ENCODE results near the gene CEP85. TPM values are rescaled to one million over a fixed set of nuclear protein-coding genes. Genes with fewer than 3 reads are reported as not detected.
A peak's percentile ranks its signal among the peaks of the same experiment; 100 is the strongest.

The CEP85 gene
- total and polyA plus RNA-seq, 2 of the 13 experiments (the other 11 are each of a cell fraction or from before 2014, with no cell fraction given) = 16.1 to 26.7 TPM

DNA sequence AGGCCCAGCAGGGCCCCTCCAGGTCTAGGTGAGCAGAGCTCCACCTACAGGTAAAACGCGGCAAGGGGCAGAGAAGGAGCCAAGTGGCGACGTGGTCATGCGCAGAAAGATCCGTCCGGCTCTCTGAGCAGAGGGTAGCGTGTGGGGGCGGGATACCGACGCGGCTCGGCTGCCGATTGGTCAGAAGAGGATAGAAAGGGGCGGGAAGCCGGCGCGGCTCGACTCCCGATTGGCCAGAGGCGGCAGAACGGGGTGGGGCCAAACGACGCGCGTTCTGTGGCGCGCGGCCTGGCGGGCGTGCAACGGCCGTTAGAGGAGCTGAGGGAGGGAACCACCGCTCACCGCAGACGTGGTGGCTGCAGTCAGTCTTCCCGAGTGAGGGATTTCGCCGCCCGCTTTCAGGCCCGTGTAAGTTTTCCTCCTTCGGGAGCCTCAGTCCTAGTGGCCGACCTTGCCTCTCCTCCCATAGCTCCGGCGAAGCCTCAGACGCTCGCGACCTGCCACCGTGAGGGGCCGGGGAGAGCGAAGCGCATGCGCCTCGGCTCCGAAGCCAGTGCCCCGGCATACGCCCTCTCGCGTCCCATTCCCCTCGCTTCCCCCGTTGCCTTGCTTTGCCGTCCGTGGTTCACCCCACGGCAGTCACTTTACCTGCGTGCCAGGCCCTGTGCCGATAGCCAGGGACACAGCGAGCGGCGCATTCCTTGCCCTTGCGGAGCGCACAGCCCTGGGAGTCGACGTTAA lies at the start of gene CEP85 (continued):
- TF ChIP-seq ZEB1 (IDR thresholded peaks at IDR 0.05; ENCODE audit: insufficient replicate concordance, low read depth) (peak; percentile 50), CREBL2 (CRISPR knock-in tag; IDR thresholded peaks at IDR 0.05; ENCODE audit: borderline replicate concordance) (no peak), ZNF337 (CRISPR knock-in tag; IDR thresholded peaks at IDR 0.05; ENCODE audit: borderline replicate concordance, low read depth) (peak; percentile 55; the same call in 1 of the 2 replicates), HNRNPH1 (optimal IDR thresholded peaks at IDR 0.05; ENCODE audit: low read depth, low read length) (peak; percentile 43), HNRNPK (IDR thresholded peaks at IDR 0.05; ENCODE audit: low read depth, low read length, poor library complexity, severe bottlenecking) (no peak), SIX4 (CRISPR knock-in tag; IDR thresholded peaks at IDR 0.05) (no peak), SMAD9 (CRISPR knock-in tag; IDR thresholded peaks at IDR 0.05) (no peak), MED1 (CRISPR knock-in tag; IDR thresholded peaks at IDR 0.05) (no peak), ZNF276 (CRISPR knock-in tag; IDR thresholded peaks at IDR 0.05; ENCODE audit: low read depth) (0 out of 2 replicates have a peak, but pooled peaks have one; percentile 17), IRF9 (CRISPR knock-in tag; IDR thresholded peaks at IDR 0.05; ENCODE audit: borderline replicate concordance) (no peak; the same call in 1 of the 2 replicates), CREB3 (CRISPR knock-in tag; IDR thresholded peaks at IDR 0.05) (no peak), ZNF142 (CRISPR knock-in tag; IDR thresholded peaks at IDR 0.05) (0 out of 2 replicates have a peak, but pooled peaks have one; percentile 48), TBL1XR1 (IDR thresholded peaks at IDR 0.05; ENCODE audit: borderline replicate concordance, low read length, partially characterized antibody) (peak; percentile 10), HES4 (CRISPR knock-in tag; IDR thresholded peaks at IDR 0.05; ENCODE audit: borderline replicate concordance) (peak; percentile 79), ZNF773 (CRISPR knock-in tag; IDR thresholded peaks at IDR 0.05; ENCODE audit: borderline replicate concordance) (no peak), ZFX (CRISPR knock-in tag; IDR thresholded peaks at IDR 0.05; ENCODE audit: low read depth) (peak; percentile 93), NFYB (CRISPR knock-in tag; IDR thresholded peaks at IDR 0.05) (peak; percentile 94), RBM39 (IDR thresholded peaks at IDR 0.05; ENCODE audit: low read depth, low read length, poor library complexity, severe bottlenecking) (peak; percentile 85), HMG20A (CRISPR knock-in tag; IDR thresholded peaks at IDR 0.05; ENCODE audit: borderline replicate concordance) (no peak)

Measured in HepG2 (cell line).